Adipocyte (in vitro differentiated cells): ENCODE results near the gene CADM2.

Experiments
- DNase-seq: peaks from one replicate; pipeline ENCODE4 v3.0.0-alpha.2; 2015; ENCODE audit warnings: low read depth
- H3K27me3 ChIP-seq: replicated peaks from 2 replicates; pipeline ENCODE4 v1.7.0; 2013; ENCODE audit warnings: mild to moderate bottlenecking, low read length, moderate library complexity; ENCODE audit not compliant: control insufficient read depth, insufficient read depth
- H3K36me3 ChIP-seq: 2 replicates; pipeline ENCODE4 v1.7.0; 2013; ENCODE audit warnings: low read length, mild to moderate bottlenecking, moderate library complexity; ENCODE audit not compliant: control insufficient read depth, insufficient read depth, severe bottlenecking
- H3K4me1 ChIP-seq: 2 replicates; pipeline ENCODE4 v1.7.0; 2013; ENCODE audit warnings: mild to moderate bottlenecking, low read length, moderate library complexity; ENCODE audit not compliant: control insufficient read depth, insufficient read depth
- H3K4me3 ChIP-seq: 2 replicates; pipeline ENCODE4 v1.7.0; 2013; ENCODE audit warnings: mild to moderate bottlenecking, low read length, moderate library complexity
- H3K9ac ChIP-seq: 2 replicates; pipeline ENCODE4 v1.7.0; 2013; ENCODE audit warnings: mild to moderate bottlenecking, low read length, moderate library complexity
- H3K9me3 ChIP-seq: 2 replicates; pipeline ENCODE4 v1.7.0; 2013; ENCODE audit warnings: mild to moderate bottlenecking, low read length, moderate library complexity; ENCODE audit not compliant: control insufficient read depth

The CADM2 gene

DNA sequence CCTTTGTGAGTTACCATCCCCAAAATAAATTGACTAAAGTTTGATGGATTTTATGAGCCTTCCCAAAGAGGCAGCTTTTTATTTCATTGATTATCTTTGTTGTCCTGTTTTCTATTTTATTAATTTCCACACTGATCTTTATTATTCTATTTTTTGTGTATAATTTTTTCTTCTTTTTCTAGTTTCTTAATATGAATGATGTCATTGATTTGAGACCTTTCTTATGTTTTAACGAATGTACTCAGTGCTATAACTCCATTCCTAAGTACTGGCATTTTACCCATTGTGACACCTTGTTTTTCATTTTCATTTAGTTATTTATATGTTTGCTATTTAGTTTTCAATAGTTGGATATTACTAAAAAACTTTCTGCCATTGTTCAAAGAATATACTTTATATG lies 565.3 kb downstream of the CADM2 start:
- Histone ChIP-seq H3K4me1 (no peaks in the 10 kb centered on the region), H3K9ac (no peak overlapping the region), H3K4me3 (no peak overlapping the region), H3K36me3 (no peaks in the 10 kb centered on the region), H3K9me3 (no peaks in the 10 kb centered on the region), H3K27me3 (no peaks in the 10 kb centered on the region)
- DNase-seq = no peak

DNA sequence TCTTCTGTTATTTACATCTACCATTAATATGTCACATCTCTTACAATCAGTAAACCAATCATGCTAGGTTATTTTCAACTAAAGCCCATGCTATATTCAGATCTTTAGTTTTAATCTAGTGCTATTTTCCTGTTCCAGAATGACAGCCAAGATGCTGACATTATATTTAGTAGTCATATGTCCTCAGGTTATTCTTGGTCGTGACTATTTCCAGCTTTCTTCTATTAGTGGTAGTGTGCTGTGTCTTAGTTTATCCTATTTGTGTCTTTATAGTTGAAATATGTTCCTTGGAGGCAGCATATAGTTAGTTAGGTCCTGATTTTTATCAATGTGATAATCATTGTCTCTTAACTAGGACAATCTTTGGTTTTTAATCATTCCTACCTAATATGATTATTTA lies 566.5 kb downstream of the CADM2 start:
- no peak for DNase-seq
- Histone ChIP-seq H3K4me1 (no peaks in the 10 kb centered on the region), H3K36me3 (no peaks in the 10 kb centered on the region), H3K27me3 (no peaks in the 10 kb centered on the region), H3K4me3 (no peak overlapping the region), H3K9ac (no peak overlapping the region), H3K9me3 (no peaks in the 10 kb centered on the region)

DNA sequence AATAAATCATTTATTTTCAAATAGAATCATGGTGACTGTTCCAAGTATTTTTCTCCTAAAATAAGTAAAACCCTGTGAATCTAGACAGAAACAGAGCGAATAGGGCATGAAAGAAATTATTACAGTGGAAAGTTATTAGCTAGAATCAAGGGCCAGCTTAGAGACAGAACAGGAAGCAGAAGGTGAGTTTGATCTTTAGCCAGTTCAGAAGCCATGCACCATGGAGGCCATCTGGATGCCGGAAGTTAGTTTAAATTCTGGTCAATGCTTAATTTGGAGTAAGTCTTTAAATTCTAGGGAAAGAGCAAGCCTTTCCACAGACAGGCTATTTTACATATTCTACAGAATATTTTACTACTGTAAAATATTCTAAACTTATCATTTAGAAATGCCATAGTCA lies 574.8 kb downstream of the CADM2 start:
- Histone ChIP-seq H3K36me3 (no peaks in the 10 kb centered on the region), H3K27me3 (no peaks in the 10 kb centered on the region), H3K4me3 (no peak overlapping the region), H3K9me3 (no peaks in the 10 kb centered on the region), H3K9ac (no peak overlapping the region), H3K4me1 (no peaks in the 10 kb centered on the region)
- DNase-seq = no peak

DNA sequence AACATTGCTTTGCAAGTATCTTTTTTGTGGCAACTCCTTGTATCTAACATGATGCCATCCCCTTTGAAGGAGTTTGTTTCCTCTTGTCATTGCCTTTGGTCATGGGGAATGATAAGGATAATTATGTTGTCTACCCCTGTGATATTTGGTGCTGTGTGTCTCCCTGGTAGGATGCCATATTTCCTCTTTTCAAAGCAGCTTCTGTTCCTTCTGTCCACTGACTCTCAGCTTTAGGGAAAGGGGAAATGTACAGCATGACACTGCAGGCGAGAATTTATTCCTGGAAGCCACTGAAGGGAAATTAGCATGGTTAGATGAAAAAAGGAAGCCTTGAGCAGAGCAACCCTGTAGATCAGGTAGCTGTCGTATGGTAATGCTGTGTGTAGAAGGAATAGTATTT lies 576.7 kb downstream of the CADM2 start:
- no peaks in the 10 kb centered on the region for H3K36me3 ChIP-seq
- peaks cover 3% of the 10 kb centered on the region for H3K9me3 ChIP-seq
- DNase-seq = no peak
- no peak overlapping the region for H3K9ac ChIP-seq
- H3K27me3 ChIP-seq = no peaks in the 10 kb centered on the region
- no peaks in the 10 kb centered on the region for H3K4me1 ChIP-seq
- H3K4me3 ChIP-seq = no peak overlapping the region

- Histone ChIP-seq H3K36me3 (no peaks in the 10 kb centered on the region), H3K4me1 (no peaks in the 10 kb centered on the region), H3K9ac (no peak overlapping the region), H3K27me3 (no peaks in the 10 kb centered on the region), H3K4me3 (no peak overlapping the region), H3K9me3 (peaks cover 5% of the 10 kb centered on the region)
- no peak for DNase-seq
Measured at GRCh38 chr3:85539232-85539631, 580.4 kb downstream of the CADM2 start.

DNA sequence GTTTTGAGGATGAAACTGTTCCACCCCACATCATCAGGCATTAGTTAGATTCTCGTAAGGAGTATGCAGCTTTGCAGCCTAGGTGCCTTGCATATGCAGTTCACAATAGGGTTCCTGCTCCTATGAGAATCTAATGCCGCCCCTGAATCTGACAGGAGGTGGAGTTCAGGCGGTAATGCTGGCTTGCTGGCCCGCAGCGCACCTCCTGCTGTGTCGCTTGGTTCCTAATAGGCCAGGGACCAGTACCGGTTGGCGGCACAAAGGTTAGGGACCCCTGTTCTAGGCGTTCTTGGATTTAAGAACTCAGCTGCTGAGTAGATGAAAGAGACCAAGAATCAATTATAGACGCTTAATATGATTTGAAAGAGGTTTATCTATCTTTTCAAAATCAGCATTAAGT lies 595.4 kb downstream of the CADM2 start:
- Histone ChIP-seq H3K9ac (no peak overlapping the region), H3K4me3 (no peak overlapping the region), H3K36me3 (no peaks in the 10 kb centered on the region), H3K4me1 (no peaks in the 10 kb centered on the region), H3K27me3 (no peaks in the 10 kb centered on the region), H3K9me3 (no peaks in the 10 kb centered on the region)
- DNase-seq = no peak

- no peaks in the 10 kb centered on the region for H3K9me3 ChIP-seq
- no peak for DNase-seq
- no peaks in the 10 kb centered on the region for H3K36me3 ChIP-seq
- peaks cover 14% of the 10 kb centered on the region for H3K4me1 ChIP-seq
- H3K9ac ChIP-seq = no peak overlapping the region
- no peak overlapping the region for H3K4me3 ChIP-seq
- H3K27me3 ChIP-seq = no peaks in the 10 kb centered on the region
Measured at GRCh38 chr3:85560088-85560785, 601.4 kb downstream of the CADM2 start.

- Histone ChIP-seq H3K4me1 (peaks cover 6% of the 10 kb centered on the region), H3K9me3 (no peaks in the 10 kb centered on the region), H3K36me3 (no peaks in the 10 kb centered on the region), H3K4me3 (no peak overlapping the region), H3K27me3 (no peaks in the 10 kb centered on the region), H3K9ac (no peak overlapping the region)
- DNase-seq = no peak
Measured at GRCh38 chr3:85567071-85567676, 608.4 kb downstream of the CADM2 start.

- H3K9me3 ChIP-seq = no peaks in the 10 kb centered on the region
- no peaks in the 10 kb centered on the region for H3K36me3 ChIP-seq
- H3K9ac ChIP-seq = no peak overlapping the region
- H3K4me1 ChIP-seq = peaks cover 18% of the 10 kb centered on the region
- no peaks in the 10 kb centered on the region for H3K27me3 ChIP-seq
- DNase-seq = no peak
- H3K4me3 ChIP-seq = no peak overlapping the region
Measured at GRCh38 chr3:85570819-85571218, 612.0 kb downstream of the CADM2 start.

GRCh38 chr3:85571835-85572234 lies 613.0 kb downstream of the CADM2 start:
- Histone ChIP-seq H3K9me3 (no peaks in the 10 kb centered on the region), H3K36me3 (no peaks in the 10 kb centered on the region), H3K27me3 (no peaks in the 10 kb centered on the region), H3K4me3 (no peak overlapping the region), H3K4me1 (peaks cover 18% of the 10 kb centered on the region), H3K9ac (no peak overlapping the region)
- no peak for DNase-seq

GRCh38 chr3:85572426-85572825 lies 613.6 kb downstream of the CADM2 start:
- DNase-seq = no peak
- Histone ChIP-seq H3K9me3 (no peaks in the 10 kb centered on the region), H3K36me3 (no peaks in the 10 kb centered on the region), H3K9ac (no peak overlapping the region), H3K4me3 (no peak overlapping the region), H3K27me3 (no peaks in the 10 kb centered on the region), H3K4me1 (peaks cover 18% of the 10 kb centered on the region)

DNA sequence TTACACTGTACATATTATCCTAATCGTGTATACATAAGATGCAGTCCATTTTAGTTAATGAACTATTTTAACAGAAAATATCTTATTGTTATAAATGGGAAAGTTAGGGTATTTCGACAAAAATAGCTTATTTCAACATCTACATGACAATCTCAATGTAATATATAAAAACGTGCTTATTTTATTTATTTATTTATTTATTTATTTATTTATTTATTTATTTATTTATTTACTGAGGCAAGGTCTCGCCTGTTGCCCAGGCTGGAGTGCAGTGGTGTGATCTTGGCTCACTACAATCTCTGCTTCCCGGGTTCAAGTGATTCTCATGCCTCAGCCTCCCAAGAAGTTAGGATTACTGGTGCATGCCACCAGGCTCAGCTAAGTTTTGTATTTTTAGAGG lies 614.2 kb downstream of the CADM2 start:
- Histone ChIP-seq H3K36me3 (no peaks in the 10 kb centered on the region), H3K9me3 (no peaks in the 10 kb centered on the region), H3K4me3 (no peak overlapping the region), H3K27me3 (no peaks in the 10 kb centered on the region), H3K9ac (no peak overlapping the region), H3K4me1 (peaks cover 18% of the 10 kb centered on the region)
- no peak for DNase-seq
